ENCODE measurements around the gene C3. TPM values are rescaled to one million over a fixed set of nuclear protein-coding genes. Genes with fewer than 3 reads are reported as not detected.

C3 gene
- total and polyA plus RNA-seq, 2 of the 13 experiments (the other 11 are each of a cell fraction or from before 2014, with no cell fraction given), result 1,455 to 6,272 TPM

GRCh38 chr19:6753178-6754031 lies 33.0 kb upstream of the C3 start (continued):
- TF ChIP-seq ZBTB10 (CRISPR knock-in tag; IDR thresholded peaks at IDR 0.05; ENCODE audit: borderline replicate concordance), result peak; percentile 92
- TF ChIP-seq KAT2B (IDR thresholded peaks at IDR 0.05; ENCODE audit: borderline replicate concordance, low read depth, low read length), result no peak; the same call in 1 of the 2 replicates
- peak; percentile 77; the same call in 1 of the 2 replicates for TF ChIP-seq MED13 (CRISPR knock-in tag; IDR thresholded peaks at IDR 0.05)
- TF ChIP-seq UBTF (CRISPR knock-in tag; IDR thresholded peaks at IDR 0.05), result peak; percentile 84
- no peak for TF ChIP-seq SYNCRIP (IDR thresholded peaks at IDR 0.05; ENCODE audit: insufficient read depth, low read depth, low read length)
- TF ChIP-seq ZFP90 (CRISPR knock-in tag; IDR thresholded peaks at IDR 0.05; ENCODE audit: borderline replicate concordance), result peak; percentile 91; the same call in 1 of the 2 replicates
- TF ChIP-seq ZBTB26 (CRISPR knock-in tag; IDR thresholded peaks at IDR 0.05; ENCODE audit: borderline replicate concordance), result no peak
- TF ChIP-seq ZNF691 (CRISPR knock-in tag; IDR thresholded peaks at IDR 0.05; ENCODE audit: borderline replicate concordance, low read depth), result peak; percentile 92
- peak; percentile 79 for TF ChIP-seq ZNF503 (CRISPR knock-in tag; IDR thresholded peaks at IDR 0.05)
- TF ChIP-seq ZSCAN22 (CRISPR knock-in tag; IDR thresholded peaks at IDR 0.05), result no peak
- peak; percentile 92 for TF ChIP-seq ZNF891 (CRISPR knock-in tag; IDR thresholded peaks at IDR 0.05)
- TF ChIP-seq RFXANK (CRISPR knock-in tag; IDR thresholded peaks at IDR 0.05), result 0 out of 2 replicates have a peak, but pooled peaks have one; percentile 66
- peak; percentile 81 for TF ChIP-seq PRDM10 (CRISPR knock-in tag; IDR thresholded peaks at IDR 0.05; ENCODE audit: low read depth)
- peak; percentile 94 for TF ChIP-seq DMAP1 (CRISPR knock-in tag; IDR thresholded peaks at IDR 0.05)
- TF ChIP-seq U2AF2 (IDR thresholded peaks at IDR 0.05; ENCODE audit: low read depth, low read length), result no peak
